Muscle of arm (tissue), 12 donors: ENCODE data around the gene TEX2. TPM values are rescaled to one million over a fixed set of nuclear protein-coding genes. Genes with fewer than 3 reads are reported as not detected.
"Not testable (repeated sequence)": the region's sequence is repeated elsewhere in the genome, so short reads cannot be mapped to it uniquely, and the experiment has no call there.

Source experiments
- DNase-seq: peaks from one replicate; pipeline ENCODE4 v3.0.0-alpha.2; 2013
- polyA plus RNA-seq, 12 donors: library from polyadenylated mRNA; unstranded; fragments of 120-200 nt; gene quantifications; one replicate each; pipeline ENCODE4 v1.2.1, GENCODE V29; 2013; ENCODE audit not compliant: insufficient read length in 12 of 12

Gene TEX2
- polyA plus RNA-seq, 12 donors, result 17.6 to 29.0 (median 21.8) TPM; not detected in 1

GRCh38 chr17:64185557-64185956 is 77.5 kb downstream of the TEX2 start:
- not testable (repeated sequence) for DNase-seq

GRCh38 chr17:64185101-64185500 is 78.0 kb downstream of the TEX2 start:
- no peak for DNase-seq

GRCh38 chr17:64183815-64184214 is 79.2 kb downstream of the TEX2 start:
- no peak for DNase-seq

- DNase-seq, result no peak
Observed at GRCh38 chr17:64182325-64183012, 80.6 kb downstream of the TEX2 start.

- DNase-seq, result no peak
Observed at GRCh38 chr17:64180089-64181073, 82.7 kb downstream of the TEX2 start.

- DNase-seq, result not testable (repeated sequence)
Observed at GRCh38 chr17:64179024-64179423, 84.0 kb downstream of the TEX2 start.

- no peak for DNase-seq
Observed at GRCh38 chr17:64178011-64178825, 84.8 kb downstream of the TEX2 start.

- DNase-seq, result no peak
Observed at GRCh38 chr17:64177311-64178010, 85.6 kb downstream of the TEX2 start.

- no peak for DNase-seq
Observed at GRCh38 chr17:64176556-64176955, 86.5 kb downstream of the TEX2 start.

GRCh38 chr17:64174686-64175456 is 88.2 kb downstream of the TEX2 start:
- DNase-seq, result no peak

- no peak for DNase-seq
Observed at GRCh38 chr17:64173646-64174045, 89.4 kb downstream of the TEX2 start.

GRCh38 chr17:64172510-64172909 is 90.5 kb downstream of the TEX2 start:
- DNase-seq, result no peak

- DNase-seq, result no peak
Observed at GRCh38 chr17:64171041-64171440, 92.0 kb downstream of the TEX2 start.

GRCh38 chr17:64170286-64170685 is 92.8 kb downstream of the TEX2 start:
- DNase-seq, result no peak

GRCh38 chr17:64167666-64168065 is 95.4 kb downstream of the TEX2 start:
- DNase-seq, result not testable (repeated sequence)

GRCh38 chr17:64166876-64167275 is 96.2 kb downstream of the TEX2 start:
- no peak for DNase-seq

- no peak for DNase-seq
Observed at GRCh38 chr17:64165347-64165746, 97.7 kb downstream of the TEX2 start.

GRCh38 chr17:64164596-64165285 is 98.3 kb downstream of the TEX2 start:
- DNase-seq, result no peak

- DNase-seq, result no peak
Observed at GRCh38 chr17:64163468-64163867, 99.6 kb downstream of the TEX2 start.

GRCh38 chr17:64162554-64162953 is 100.5 kb downstream of the TEX2 start:
- DNase-seq, result no peak
